Keratinocyte (primary cell): Measurements from ENCODE around the gene CCDC102A.

Source experiments
- EZH2 ChIP-seq: IDR thresholded peaks from one replicate; pipeline ENCODE4 v1.6.1; 2012; ENCODE audit warnings: inconsistent platforms, mild to moderate bottlenecking, low read length, moderate library complexity
- TF ChIP-seq, protein P1 (sequence below), 3 experiments: IDR thresholded peaks in 1 of 3; conservative IDR thresholded peaks in 1 of 3; optimal IDR thresholded peaks in 1 of 3; 2 replicates in 2 of 3; 3 replicates in 1 of 3; pipeline versions ENCODE3 to v1.5.1; 2011; ENCODE audit warnings: low read length in 3 of 3, mild to moderate bottlenecking in 3 of 3, moderate library complexity in 2 of 3, control low read depth in 1 of 3, inconsistent platforms in 1 of 3; ENCODE audit not compliant: insufficient read depth in 2 of 3; ENCODE audit errors: extremely low read depth in 1 of 3

DNA sequence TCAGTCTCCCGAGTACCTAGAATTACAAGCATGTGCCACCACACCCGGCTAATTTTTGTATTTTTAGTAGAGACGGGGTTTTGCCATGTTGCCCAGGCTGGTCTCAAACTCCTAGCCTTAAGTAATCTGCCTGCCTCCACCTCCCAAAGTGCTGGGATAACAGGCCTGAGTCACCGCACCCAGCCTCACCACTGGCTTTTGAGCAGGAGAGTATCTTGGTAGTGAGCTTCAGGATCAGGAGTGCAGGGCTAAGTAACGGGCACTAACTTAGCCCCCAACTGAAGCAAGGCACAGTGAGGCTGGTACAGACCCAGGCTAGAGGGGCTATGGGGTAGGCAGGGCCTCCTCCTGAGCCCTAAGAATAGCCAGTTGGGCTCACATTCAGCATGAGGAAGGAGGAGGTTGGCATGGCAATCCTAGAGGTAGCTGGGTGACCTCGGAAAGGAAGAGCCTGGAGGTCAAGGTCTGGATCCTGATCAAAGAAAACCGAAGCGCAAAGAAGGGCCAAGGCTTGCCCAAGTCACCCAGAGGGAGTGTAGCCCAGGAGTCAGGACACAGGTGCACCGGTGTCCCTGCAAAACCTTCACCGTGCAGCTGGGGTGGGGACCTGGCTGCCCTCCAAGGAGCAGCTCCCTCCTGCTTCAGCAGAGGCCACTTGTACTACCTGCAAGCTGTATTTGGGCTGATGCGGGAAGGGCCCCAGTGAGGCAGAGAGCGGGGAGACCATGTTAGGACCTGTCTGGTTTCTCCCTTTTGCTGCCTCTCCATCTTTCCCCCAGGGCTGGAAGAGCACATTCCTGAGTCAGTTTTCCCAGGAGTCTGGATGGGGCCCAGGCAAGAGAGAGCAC is 4.8 kb upstream of the CCDC102A start:
- TF ChIP-seq, protein P1, sequence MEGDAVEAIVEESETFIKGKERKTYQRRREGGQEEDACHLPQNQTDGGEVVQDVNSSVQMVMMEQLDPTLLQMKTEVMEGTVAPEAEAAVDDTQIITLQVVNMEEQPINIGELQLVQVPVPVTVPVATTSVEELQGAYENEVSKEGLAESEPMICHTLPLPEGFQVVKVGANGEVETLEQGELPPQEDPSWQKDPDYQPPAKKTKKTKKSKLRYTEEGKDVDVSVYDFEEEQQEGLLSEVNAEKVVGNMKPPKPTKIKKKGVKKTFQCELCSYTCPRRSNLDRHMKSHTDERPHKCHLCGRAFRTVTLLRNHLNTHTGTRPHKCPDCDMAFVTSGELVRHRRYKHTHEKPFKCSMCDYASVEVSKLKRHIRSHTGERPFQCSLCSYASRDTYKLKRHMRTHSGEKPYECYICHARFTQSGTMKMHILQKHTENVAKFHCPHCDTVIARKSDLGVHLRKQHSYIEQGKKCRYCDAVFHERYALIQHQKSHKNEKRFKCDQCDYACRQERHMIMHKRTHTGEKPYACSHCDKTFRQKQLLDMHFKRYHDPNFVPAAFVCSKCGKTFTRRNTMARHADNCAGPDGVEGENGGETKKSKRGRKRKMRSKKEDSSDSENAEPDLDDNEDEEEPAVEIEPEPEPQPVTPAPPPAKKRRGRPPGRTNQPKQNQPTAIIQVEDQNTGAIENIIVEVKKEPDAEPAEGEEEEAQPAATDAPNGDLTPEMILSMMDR (optimal IDR thresholded peaks at IDR 0.05 in 1 of 3, IDR thresholded peaks at IDR 0.05 in 1 of 3, conservative IDR thresholded peaks at IDR 0.05 in 1 of 3; ENCODE audit: extremely low read depth in 1 of 3, insufficient read depth in 2 of 3, low read length in 3 of 3) = no peak
- TF ChIP-seq EZH2 = no peak
